Transverse colon (tissue), 3 donors: Measurements from ENCODE around the gene INA.

ENCODE experiments used
- EP300 ChIP-seq: sonication (generic); formaldehyde crosslinking; IDR thresholded peaks from one replicate; pipeline ENCODE4 v1.6.1; 2017; ENCODE audit warnings: antibody characterized with exemption, low read depth
- POLR2A ChIP-seq: fragments of 450-650 bp; IDR thresholded peaks from one replicate; pipeline ENCODE4 v1.6.1; 2016; ENCODE audit warnings: antibody characterized with exemption, mild to moderate bottlenecking, moderate library complexity
- TF ChIP-seq, protein P1 (sequence below), 5 experiments: fragments of 200-600 bp in 3 of 5; fragments of 450-650 bp in 2 of 5; sonication (generic) in 3 of 5; IDR thresholded peaks; 1 replicate in 2 of 5; 2 replicates in 3 of 5; pipeline ENCODE4 v1.5.1; 2016 to 2017; ENCODE audit warnings: antibody characterized with exemption in 5 of 5, inconsistent platforms in 3 of 5, mild to moderate bottlenecking in 2 of 5, moderate library complexity in 1 of 5

DNA sequence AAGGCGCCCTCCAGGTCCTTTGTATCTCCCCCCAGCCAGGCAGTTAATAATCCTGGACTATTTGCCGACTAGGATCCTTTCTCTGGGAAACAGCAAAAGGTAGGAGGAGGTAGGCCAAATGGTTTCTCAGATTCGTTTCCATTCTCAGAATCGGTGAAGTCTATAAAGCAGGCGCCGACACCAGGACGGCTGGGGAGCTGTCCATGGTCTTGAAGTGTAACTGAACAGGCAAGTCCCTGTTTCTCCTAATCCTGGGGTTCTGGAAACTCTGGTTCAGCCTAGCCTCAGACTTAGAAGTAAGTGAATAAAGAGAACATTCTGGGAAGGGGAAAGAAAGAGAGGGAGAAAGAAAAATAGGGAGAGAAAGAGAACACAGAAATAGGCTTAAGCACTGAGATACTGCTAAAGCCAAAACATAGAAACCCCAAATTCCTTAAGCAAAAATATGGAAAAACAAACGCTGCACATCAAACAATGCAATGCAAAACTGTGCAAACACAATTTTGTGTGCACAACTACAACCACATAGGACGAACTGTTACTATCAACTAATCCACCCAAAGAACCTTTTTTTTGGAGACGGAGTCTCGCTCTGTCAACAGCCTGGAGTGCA, 11.1 kb upstream of the INA start:
- TF ChIP-seq, protein P1, sequence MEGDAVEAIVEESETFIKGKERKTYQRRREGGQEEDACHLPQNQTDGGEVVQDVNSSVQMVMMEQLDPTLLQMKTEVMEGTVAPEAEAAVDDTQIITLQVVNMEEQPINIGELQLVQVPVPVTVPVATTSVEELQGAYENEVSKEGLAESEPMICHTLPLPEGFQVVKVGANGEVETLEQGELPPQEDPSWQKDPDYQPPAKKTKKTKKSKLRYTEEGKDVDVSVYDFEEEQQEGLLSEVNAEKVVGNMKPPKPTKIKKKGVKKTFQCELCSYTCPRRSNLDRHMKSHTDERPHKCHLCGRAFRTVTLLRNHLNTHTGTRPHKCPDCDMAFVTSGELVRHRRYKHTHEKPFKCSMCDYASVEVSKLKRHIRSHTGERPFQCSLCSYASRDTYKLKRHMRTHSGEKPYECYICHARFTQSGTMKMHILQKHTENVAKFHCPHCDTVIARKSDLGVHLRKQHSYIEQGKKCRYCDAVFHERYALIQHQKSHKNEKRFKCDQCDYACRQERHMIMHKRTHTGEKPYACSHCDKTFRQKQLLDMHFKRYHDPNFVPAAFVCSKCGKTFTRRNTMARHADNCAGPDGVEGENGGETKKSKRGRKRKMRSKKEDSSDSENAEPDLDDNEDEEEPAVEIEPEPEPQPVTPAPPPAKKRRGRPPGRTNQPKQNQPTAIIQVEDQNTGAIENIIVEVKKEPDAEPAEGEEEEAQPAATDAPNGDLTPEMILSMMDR (IDR thresholded peaks at IDR 0.05): no peak
- TF ChIP-seq POLR2A (no peak), EP300 (no peak)
